Measurements from ENCODE around the gene SUCLA2.

DNA sequence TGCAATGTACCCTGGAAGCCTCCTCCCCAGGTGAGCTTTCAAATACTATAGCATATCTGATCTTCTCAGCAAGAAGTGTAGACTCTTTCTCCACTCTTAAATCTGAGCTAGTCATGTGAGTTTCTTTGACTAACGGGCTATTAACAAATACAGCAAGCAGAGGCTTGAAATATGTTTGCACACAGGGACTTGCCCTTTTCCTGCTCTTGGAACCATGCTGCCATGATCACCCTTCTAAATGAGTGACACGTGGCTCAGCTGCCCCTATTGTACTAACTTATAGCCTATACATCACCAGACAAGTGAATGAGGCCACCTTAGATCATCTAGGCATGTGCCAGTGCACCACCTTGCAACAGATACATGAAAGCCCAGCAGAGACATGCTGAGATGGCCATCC lies 13.3 kb upstream of the SUCLA2 start:
- TF ChIP-seq POLR2A (IDR thresholded peaks at IDR 0.05), result no peak
- TF ChIP-seq, protein P1, sequence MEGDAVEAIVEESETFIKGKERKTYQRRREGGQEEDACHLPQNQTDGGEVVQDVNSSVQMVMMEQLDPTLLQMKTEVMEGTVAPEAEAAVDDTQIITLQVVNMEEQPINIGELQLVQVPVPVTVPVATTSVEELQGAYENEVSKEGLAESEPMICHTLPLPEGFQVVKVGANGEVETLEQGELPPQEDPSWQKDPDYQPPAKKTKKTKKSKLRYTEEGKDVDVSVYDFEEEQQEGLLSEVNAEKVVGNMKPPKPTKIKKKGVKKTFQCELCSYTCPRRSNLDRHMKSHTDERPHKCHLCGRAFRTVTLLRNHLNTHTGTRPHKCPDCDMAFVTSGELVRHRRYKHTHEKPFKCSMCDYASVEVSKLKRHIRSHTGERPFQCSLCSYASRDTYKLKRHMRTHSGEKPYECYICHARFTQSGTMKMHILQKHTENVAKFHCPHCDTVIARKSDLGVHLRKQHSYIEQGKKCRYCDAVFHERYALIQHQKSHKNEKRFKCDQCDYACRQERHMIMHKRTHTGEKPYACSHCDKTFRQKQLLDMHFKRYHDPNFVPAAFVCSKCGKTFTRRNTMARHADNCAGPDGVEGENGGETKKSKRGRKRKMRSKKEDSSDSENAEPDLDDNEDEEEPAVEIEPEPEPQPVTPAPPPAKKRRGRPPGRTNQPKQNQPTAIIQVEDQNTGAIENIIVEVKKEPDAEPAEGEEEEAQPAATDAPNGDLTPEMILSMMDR (IDR thresholded peaks at IDR 0.05), result no peak

Measured in tibial nerve (tissue), 3 donors.